HTR-8/SVneo (cell line): ENCODE results near the gene UBA3.

Experiments
- DNase-seq: peaks from one replicate; pipeline ENCODE4 v3.0.0; 2011; ENCODE audit warnings: low spot score, mixed read lengths; ENCODE audit not compliant: insufficient read length
- FAIRE-seq: peaks from 2 replicates; lab custom pipeline; 2011; peaks lifted over from hg19 to GRCh38; lab: Jason Lieb, UNC

The UBA3 gene

DNA sequence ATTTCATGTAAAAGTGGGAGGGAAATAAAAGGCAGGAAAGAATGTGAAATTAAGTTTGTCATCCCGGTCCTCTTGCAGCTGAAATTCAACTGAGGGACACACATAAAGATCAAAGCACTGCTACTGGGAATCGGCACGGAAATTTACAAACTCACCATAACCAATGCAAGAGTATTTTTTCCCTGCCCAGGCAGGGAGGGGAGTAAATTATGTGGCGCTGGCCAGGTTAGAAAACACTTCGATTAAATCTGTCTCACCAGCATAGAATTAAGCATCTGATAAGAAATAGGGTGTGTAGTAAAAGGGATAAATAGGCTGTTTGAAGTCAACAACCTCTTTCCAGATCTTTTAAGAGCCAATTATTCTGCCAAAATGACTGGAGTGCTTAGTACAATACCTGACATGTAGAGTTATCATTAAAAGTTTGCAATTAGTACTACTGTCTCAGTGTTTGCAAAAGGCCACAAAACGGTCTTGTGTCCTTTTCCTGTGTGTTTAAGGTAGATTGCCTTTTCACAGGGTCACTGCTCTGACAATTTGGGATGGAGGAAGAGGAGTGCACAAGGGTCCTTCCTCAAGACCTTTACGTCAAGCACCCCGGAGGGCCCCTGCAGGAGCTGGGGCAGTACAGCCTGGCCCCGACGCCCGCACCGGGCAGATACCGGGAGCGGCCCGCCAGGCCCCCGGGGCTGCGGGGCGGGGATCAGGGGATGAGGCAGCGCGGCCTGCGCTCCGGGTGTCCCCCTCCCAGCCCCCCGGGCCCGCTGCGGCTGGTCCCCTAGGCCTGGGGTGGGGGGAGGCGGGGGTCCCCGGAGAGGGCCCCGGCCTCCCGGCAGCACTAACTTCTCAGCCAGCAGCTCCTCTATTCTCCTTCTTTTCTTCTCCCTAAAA is 651 bp downstream of the UBA3 start:
- DNase-seq (no peak), FAIRE-seq (no peak)

DNA sequence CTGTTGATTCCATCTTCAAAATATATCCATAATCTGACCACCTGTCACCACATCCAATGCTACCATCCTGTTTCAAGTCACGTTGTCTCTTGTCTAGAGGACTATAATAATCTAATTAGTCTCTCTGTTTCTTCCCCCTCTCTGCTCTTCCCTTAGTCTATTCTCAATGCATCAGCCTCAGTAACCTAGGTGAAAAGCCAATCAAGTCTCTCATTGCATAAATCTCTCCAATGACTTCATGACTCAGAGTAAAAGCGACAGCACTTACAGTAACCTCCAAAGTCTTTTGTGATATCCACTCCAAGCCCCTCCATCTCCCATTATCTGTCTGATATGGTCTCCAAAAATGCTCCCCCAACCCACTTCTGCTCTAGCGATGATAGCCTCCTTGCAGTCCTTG is 7.2 kb downstream of the UBA3 start:
- no peak for FAIRE-seq
- no peak for DNase-seq

- DNase-seq: no peak
- no peak for FAIRE-seq
Measured at GRCh38 chr3:69066121-69066520, 14.0 kb downstream of the UBA3 start.

DNA sequence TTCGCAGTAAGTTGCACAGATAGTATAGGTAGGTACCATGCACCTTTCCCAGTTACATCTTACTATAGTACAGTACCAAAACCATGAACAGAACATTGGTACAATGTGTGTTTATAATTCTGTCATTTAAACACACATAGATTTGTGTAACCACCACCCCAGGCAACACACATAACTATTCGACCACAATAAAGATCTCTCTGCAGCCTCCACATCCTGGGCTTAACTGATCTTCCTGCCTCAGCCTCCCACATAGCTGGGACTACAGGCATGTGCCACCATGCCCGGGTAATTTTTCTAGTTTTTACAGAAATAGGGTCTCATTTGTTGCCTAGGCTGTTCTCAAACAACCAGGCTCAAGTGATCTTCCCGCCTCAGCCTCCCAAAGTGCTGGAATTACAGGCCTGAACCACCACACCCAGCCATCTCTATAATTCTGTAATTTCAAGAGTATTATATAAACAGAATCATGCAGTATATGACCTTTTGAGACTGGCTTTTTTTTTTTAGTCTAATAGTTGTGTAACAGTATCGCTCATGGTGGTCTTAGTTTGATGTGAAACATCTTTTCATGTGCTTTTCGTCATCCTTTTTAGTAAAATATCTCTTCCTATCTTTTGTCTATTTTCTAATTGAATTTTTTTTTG is 14.7 kb downstream of the UBA3 start:
- DNase-seq (no peak), FAIRE-seq (no peak)

DNA sequence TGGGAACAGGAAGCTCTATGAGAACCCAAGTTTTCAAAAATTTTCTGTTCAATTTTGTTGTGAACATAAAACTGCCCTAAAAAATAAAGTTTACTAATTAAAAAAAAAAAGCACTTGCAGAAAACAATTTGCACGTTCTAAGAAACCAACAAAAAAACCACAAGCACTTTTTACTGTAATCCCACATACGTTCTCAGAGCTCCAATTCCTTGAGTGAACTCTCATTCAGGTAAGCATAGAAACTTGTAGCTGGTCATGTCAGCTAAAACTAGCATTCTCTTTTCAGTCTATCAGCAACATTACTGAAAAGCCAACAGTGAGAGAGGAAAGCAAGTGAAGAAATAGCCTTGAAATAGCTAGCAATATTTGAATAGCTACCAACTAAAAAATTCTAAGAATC is 16.5 kb downstream of the UBA3 start:
- DNase-seq (no peak), FAIRE-seq (no peak)

- no peak for DNase-seq
- FAIRE-seq: no peak
Measured at GRCh38 chr3:69059688-69060087, 20.5 kb downstream of the UBA3 start.

DNA sequence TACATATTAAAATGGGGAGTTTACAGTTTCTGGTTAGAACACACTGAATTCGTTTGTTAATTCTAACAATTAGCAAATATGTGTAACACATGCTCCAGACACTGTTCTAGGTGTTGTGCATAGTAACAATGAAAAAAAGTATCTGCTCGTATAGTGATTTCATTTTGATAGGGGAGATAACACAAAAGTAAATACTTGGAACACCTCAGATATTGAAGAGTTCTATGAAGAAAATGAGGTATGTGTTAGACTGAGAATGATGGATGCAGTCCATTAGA is 21.3 kb downstream of the UBA3 start:
- FAIRE-seq (no peak), DNase-seq (no peak)

DNA sequence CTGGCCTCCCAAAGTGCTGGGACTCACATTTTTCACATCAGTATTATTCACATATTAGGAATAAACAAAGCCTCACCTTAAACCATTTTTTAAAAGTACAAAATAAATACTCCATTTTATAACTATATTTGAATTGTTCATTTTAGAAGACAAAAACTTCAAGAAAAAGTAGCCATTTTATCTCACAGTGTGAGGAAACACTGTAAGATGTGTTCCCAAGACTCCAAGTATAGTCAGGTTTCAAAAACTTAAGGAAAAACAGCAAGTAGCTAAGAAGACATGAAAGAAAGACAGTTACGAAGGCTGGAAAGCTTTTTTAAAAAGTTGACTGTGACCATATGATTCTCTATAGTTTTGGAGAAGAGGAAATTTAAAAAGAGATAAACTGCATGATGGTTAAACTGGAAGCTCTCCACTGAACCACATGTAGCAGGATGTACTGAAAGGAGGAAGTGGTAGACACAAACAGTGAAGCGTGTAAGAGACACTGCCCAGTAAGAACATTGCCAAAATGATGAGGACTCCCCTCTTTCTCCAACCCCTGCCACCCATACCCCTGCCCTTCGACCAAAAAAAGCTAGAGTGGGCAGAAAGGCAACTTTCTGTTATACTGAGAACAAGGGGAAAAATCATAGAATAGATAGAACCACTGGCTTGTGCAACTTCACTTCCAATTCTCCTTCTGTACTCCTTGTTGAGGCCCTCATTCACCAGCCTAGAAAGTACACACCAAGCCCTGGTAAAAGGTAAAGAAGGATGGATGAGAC is 21.8 kb downstream of the UBA3 start:
- no peak for DNase-seq

GRCh38 chr3:69052472-69052898 is 27.7 kb downstream of the UBA3 start:
- FAIRE-seq (no peak), DNase-seq (no peak)

More for the DNA sequence above, 21.8 kb downstream of the UBA3 start:
- FAIRE-seq: no peak

DNA sequence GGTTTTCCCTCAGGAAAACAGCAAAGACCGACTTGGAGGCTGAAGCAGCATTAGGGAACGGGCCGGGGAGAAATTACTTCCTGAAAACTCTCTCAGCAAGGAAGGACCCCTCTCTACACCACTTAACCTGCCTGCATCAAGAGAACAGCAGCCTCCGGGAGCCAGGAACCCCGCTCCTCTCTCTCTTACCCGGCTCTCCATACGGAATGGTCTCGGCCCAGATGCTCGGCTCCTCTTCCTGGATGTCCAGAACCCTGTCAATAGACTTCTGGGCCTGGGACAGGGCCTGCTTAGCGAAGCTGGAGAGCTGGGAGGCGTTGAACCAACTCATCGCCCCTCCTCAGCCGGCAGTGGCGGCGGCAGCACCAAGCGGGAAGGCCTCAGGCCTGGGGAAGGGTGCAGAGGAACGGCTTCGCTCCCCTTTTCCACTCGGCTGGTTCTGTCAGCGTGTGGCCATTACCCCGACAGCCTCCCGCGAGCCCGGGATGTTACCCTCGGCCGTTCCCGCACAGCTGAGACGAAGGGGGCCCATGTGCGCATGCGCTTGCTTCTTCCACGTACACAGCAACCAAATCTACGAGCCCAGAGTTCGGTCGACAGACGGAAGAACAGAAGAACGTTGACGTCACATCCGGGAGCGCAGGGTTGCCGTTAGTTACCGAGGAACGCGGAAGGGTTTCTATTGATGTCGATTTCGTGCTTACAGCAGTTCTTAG is 28.3 kb downstream of the UBA3 start, which contains the start of gene TMF1:
TMF1 (minus strand) TSS at position 578 of the 716 bp plus-strand sequence; CDS start at position 331, 247 bp downstream.
- peak; percentile 100 for FAIRE-seq
- peak; percentile 97 for DNase-seq

DNA sequence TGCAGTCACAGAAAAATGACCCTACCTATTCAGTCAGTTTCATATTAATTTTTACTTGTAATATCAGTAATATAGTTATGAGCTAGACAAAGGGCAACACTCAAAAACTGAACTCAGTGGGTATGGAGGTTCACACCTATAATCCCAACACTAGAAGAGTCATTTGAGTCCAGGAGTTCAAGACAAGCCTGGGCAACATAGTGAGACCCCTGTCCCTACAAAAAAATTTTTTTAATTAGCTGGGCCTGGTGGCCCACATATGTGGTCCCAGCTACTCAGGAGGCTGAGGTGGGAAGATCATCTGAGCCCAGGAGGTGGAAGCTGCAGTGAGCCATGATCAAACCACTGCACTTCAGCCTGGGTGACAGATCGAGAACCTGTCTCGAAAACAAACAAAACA is 31.2 kb downstream of the UBA3 start:
- no peak for DNase-seq
- FAIRE-seq: no peak

- DNase-seq (no peak), FAIRE-seq (no peak)
Measured at GRCh38 chr3:69044608-69045007, 35.6 kb downstream of the UBA3 start.

DNA sequence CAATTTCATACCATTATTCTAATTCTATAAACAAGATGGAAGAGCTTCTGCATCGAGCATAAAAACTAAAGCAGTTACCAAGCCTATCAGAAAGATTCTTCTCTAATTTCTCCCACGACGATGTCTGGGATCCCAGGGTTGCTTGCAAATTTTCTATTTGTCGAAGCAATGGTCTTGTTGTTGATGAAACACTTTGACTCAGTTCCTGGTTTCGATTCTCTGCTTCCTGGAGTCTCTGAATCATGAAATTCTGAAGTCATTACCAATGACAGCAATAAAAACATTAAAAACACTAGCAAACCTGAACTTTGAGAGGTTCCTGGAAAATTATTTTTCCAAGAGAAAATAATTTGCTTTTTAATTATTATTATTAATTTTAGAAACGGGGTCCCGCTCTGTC is 46.7 kb downstream of the UBA3 start:
- DNase-seq (no peak), FAIRE-seq (no peak)

DNA sequence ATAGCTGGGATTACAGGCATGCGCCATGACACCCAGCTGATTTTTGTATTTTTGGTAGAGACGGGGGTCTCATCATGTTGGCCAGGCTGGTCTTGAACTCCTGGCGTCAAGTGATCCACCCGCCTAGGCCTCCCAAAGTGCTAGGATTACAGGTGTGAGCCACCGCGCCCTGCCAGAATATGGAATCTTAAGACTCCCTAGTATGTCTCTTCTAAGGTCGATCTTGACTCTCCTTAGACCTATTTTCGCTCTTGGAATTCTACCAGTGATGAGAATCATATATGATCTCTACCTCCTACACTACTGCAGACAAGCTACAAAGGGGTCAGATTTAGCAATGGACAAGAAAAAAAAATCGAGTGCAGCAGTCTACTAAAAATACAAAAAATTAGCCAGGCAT is 47.4 kb downstream of the UBA3 start:
- no peak for DNase-seq
- FAIRE-seq: no peak

DNA sequence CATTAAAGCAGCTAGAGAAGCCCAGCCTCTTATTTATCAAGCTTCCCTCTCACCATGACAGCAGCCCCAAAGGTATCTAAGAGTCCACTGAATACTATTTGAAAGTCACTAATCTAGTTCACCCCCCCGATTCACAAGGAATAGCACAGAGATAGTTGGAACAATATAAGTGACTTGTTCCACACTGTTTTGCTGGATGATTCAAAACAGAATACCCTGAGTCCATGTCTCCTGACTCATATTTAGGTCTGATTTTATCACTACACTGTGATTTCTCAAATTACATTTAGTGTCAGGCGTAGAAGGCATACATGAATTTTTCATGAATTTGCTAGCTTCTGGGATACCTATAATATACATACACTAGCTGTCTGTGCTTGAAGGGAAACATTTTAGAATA is 48.0 kb downstream of the UBA3 start:
- DNase-seq (peak; percentile 40), FAIRE-seq (peak; percentile 54)

GRCh38 chr3:69031635-69032034 is 48.5 kb downstream of the UBA3 start:
- FAIRE-seq: no peak
- DNase-seq: no peak

DNA sequence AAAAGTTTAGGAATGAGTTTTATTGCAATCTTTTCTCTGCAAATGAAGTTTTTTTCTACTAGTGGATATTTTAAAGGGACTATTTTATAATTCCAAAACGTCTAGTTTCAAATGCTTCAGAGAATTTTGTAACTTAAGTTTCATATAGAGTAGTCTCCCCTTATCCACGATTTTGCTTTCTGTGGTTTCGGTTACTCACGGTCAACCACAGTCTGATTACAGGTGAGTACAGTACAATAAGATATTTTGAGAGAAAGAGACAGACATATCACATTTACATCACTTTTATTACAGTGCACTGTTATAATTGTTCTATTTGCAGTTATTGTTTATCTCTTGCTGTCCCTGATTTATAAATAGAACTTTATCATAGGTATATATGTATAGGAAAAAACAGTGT is 59.3 kb downstream of the UBA3 start:
- DNase-seq (no peak), FAIRE-seq (no peak)

DNA sequence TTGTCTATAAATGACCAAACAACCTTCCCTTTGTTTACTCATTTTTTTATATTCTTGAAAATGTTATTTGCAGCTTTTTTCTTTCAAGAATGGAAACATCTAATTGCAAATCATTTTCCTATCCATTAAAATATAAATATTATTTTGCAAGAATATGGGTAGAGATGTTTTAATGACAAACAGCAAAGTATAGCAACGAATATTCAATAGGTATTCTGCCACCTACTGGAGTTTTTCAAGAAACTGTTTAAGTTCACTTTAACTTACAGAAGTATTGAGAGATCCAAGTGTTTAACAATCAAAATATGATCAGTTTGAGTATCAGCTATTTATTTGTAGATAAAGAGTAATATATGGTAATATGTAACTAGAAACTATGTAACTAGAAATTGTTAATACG is 59.7 kb downstream of the UBA3 start:
- no peak for FAIRE-seq
- no peak for DNase-seq

GRCh38 chr3:69016901-69017300 is 63.3 kb downstream of the UBA3 start:
- FAIRE-seq (no peak), DNase-seq (no peak)

GRCh38 chr3:69016102-69016501 is 64.1 kb downstream of the UBA3 start:
- no peak for DNase-seq
- no peak for FAIRE-seq
